Forelimb muscle (tissue), 1 donor: Measurements from ENCODE around the gene CASP2. TPM values are rescaled to one million over a fixed set of nuclear protein-coding genes. Genes with fewer than 3 reads are reported as not detected.
A peak's percentile ranks its signal among the peaks of the same experiment; 100 is the strongest.
"Not testable (repeated sequence)": the region's sequence is repeated elsewhere in the genome, so short reads cannot be mapped to it uniquely, and the experiment has no call there.

ENCODE experiments used
- DNase-seq: peaks from one replicate; pipeline ENCODE4 v3.0.0-alpha.2; 2013; ENCODE audit warnings: low read depth
- polyA plus RNA-seq: library from polyadenylated mRNA; unstranded; fragments of 120-200 nt; gene quantifications from one replicate; pipeline ENCODE4 v1.2.1, GENCODE V29; 2013; ENCODE audit not compliant: insufficient read length

Gene CASP2
- polyA plus RNA-seq, 1 donor, result 20.3 TPM

DNA sequence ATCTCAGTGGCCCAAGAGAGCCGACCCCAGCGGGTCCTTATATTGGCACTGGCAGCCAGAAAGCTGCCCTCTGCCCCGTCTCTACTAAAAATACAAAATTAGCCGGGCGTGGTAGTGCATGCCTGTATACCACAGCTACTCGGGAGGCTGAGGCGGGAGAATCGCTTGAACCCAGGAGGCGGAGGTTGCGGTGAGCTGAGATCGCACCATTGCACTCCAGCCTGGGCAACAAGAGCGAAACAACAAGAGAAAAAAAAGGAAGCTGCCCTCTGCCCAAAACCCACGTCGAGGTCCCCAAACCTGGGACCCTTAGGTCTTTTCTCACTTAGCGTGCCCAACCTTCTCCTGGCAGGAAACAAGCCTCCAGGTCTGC is 24.0 kb upstream of the CASP2 start:
- DNase-seq, result not testable (repeated sequence)

DNA sequence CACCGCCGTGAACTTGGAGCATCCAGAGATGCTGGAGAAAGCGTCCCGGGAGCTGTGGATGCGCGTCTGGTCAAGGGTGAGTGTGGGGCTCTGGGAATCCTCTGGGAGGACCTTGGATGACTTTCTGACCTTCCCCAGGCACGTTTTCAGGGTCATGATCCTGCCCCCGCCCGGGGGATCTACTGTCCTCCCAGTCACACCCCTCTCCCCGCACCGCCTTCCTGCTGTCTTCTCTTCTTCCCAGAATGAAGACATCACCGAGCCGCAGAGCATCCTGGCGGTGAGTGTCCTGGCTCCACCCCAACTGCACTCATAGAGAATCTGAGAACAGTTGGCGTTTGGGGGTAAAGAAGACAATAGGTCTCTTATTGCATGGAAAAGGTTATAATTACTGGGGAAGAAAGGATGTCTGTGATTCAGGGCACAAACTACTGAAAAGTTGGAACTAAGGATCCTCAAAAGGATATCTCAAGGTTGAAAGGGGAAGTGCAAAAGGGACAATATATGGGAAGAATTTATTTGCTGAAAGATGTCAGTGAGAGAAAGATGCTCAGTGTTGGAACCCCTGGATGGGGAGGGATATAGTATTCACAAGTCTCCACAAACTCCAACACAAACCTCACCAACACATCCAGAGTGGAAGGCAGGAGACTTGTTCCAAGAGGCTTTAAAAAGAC is 23.0 kb upstream of the CASP2 start:
- no peak for DNase-seq

DNA sequence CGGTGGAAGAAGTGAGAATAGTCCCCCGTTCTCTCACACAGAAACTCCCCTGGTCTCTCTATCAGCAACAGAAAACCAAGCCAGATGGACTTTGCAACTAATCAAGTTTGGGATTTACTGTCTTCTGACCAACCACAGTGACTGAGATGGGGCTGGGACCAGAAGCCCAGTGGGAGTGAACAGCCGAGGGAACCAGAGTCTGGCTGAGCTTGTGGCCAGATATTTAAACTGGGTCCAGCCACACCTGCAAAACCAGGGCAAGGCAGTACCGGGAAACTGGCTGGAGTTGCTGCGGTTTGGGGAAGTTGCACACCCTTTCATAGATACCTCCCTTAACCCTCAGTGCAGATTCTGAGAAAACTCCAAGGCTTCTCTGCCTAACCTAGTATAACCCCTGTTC is 18.9 kb upstream of the CASP2 start:
- DNase-seq, result no peak

DNA sequence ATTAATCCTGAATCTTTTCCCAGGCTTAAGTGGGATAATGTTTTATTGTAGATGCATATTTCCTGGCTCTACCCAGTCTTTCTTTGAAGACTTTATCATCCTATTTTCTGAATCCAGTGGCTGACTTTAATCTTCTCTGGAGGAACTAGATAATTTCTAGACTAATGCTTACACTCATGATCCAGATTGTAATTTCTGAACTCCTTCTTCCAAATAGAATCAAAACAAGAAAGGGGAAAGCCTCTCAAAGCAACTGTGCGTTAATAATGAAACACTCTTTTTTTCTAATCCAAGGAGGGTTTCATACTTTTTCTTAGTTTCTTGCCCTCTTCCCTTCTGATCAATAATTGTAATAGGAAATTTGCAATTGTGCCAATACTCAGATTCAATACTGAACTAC is 16.9 kb upstream of the CASP2 start:
- no peak for DNase-seq

DNA sequence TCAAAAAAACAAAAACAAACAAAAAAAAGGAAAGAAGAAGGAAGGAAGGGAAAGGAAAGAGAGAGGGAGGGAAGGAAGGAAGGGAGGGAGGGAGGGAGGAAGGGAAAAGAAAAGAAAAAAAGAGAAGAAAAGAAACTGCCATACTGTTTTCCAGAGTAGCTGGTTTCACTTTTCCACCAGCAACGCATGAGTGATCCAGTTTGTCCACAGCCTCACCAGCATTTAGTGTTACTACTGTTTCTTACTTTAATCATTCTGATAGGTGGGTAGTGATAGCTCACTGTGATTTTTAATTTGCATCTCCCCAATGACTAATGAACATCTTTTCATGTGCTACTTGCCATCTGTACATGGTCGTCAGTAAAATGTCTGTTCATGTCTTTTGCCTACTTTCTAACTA is 15.3 kb upstream of the CASP2 start:
- DNase-seq, result no peak

DNA sequence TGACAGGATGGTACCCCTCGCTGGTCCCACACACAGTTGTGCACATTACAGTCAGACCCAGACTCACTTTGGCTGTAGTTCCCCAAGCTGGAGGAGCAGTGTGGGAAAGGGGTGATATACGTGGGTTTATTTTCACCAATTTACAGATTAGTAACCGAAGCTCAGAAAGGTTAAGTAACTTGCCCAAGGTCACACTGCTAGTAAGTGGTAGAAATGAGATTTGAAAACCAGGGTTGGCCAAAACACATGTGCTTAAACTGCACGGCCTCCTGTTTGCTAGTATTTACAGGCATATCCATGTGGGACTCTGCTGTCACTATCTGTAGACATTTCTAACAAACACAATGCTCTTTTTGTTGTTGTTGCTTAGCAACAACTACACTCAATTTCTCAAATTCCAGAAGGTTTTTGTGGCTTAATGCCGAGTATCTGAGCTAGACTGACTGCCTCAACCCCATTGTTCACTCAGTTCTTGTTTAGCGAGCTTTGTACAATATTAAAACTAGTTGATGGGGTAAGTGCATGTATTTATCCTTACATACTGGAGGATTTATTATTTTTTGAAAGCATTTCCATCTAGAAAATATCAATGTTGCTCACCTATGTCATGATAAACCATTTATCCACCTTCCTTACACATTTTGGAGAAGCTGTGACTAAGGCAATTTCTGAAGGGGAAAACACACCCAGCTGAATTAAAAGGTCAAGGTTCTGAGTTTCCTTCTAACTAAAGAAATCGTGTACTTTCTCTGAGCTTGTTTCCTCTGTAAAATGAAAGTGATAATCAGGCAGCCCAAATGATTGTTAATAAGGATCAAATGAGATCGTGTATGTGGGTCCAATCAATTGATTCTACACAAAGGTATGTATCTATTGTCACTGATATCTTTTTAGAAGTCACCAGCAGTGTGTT is 8.7 kb upstream of the CASP2 start:
- peak; percentile 83 for DNase-seq

DNA sequence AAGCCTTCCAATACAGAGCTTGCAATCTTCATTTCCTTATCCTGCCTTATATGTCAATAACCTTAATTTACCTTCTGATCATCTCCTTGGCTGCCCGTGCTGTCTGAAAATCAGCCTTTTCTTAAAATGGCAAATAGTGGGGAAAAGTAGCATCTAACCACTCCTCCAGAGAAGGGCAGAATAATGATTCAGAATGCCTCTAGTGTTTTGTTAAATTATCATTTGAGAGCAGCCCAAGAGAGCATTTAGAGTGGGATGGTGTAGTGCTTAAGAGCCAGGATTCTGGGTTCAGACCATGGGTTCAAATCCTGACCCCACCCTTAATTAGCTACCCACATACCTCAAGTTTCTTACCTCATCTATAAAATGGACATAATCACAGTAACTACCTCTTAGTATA is 8.0 kb upstream of the CASP2 start:
- DNase-seq, result no peak

DNA sequence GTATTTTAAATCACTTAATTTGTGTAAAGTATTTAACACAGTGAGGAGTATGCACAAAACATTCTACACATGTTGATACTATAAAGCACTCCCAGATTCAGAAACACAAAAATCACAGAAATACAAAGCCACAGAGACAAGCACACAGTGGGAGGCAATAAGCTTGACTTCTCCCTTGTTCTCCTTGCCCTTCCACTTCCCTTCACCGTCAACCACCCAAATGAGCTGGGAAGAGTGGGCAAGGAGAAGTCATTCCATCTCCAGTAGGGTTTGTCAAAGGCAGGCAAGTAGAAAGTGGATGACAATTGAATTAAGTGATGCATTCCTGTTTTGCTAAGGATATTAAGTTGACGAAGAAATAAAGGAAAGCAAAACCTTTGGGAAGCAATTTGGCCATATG is 7.6 kb upstream of the CASP2 start:
- no peak for DNase-seq

DNA sequence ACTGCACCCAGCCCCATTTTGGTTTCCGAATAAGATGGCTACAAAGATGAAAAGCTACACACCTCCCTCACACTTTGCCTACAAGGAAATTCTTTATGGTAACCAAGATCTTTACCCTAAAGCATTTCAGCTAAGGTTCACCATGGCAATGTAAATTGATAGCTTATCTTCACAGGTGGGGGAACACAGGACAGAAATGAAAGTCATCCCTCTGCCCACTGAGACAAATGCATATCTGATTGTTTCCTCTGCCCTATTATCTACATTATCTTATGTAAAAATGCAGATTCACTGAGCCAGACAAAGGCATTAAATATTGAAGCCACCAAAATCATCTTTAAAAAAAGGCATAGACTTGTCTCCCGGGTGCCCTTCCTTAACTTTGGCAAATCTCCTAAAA is 6.6 kb upstream of the CASP2 start:
- DNase-seq, result no peak

DNA sequence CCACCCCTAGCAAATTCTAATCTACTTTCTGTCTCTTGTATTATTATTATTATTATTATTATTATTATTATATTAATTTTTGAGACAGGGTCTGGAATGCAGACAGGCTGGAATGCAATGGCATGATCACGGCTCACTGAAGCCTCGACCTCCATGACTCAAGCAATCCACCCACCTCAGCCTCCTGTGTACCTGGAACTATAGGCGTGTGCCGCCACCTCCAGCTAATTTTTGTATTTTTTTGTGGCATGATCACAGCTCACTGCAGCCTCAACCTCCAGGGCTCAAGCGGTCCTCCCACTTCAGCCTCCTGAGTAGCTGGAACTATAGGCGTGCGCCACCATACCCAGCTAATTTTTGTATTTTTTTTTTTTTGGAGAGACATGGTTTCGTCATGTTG is 6.0 kb upstream of the CASP2 start:
- DNase-seq, result no peak

DNA sequence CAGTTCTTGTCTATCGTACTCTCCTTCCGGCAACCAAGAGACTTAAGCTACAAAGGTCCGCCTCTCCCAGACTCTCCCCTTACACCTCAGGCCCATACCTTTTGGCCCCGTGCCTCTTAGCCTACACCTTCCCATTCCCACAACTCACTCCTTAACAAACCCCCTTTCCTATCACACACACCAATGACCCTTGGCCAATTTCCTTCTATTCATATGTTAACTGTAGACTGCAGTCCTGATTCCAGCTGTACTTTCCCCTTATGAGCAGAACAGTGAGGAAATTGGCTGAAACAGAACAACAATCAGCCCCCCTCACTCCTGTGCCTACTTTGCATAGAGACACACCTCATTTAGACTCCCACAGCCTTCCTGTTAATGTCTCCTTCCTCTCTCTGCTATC is 4.8 kb upstream of the CASP2 start:
- DNase-seq, result no peak

DNA sequence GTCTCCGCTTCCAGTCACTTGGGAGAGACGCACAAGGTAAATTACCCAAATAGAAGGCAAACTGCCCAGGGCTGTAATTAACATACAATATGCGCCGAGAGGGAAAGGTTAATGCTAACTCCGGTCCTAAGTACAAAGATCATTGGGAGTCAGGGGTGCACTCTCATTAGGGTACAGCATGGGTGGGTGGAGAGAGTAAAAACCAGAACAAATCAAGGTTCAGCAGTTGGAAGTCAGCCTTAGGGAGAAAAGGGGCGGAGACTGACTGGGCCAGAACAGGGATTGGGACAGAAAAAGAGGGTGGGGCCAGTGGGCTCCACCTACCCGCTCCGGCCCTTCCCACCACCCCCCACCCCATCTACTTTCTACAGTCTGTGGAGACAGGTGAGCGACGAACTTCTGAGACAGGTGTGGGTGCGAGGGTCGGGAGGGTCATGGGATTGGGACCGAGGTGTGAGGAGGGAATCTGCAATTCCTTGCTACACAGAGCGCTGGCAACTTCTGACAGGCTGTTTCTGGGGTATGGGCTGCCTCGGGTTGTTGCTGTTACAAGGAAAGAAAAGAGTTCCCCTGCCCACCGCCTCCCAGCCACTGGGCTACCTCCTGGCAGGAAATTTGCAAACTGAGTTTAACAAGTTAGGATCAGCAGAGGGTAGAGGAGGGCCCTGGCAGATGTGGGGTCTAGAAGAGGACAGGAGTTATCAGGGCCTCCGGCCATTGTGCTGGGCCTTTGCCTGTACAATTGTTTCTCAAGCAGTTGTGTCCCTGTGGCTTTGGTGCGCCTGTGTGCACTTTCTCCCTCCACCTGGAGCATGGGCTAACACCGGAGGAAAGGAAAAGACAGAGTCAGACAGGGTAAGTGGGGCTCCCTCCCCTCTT is 3.3 kb upstream of the CASP2 start, which contains the start of gene TMEM139:
Gene TMEM139, plus strand, starts transcription at position 368 of the 879 bp plus-strand sequence. CDS start 1,000 bp downstream, outside the sequence.
- no peak for DNase-seq

DNA sequence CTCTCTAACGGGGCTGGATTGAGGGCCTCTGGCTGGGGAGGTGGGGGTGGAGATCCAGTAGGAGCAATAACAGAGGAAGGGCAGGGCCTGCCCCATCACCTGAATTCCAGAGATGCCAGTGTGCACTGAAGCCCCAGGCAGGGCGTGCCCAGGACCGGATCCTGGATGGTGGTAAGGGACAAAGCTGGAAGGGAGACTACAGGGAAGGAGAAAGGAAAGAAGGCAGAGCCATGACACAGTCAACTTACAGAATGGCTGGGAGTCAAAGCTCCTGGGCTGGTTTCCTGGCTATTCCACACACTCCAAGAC is 2.7 kb upstream of the CASP2 start:
- no peak for DNase-seq

DNA sequence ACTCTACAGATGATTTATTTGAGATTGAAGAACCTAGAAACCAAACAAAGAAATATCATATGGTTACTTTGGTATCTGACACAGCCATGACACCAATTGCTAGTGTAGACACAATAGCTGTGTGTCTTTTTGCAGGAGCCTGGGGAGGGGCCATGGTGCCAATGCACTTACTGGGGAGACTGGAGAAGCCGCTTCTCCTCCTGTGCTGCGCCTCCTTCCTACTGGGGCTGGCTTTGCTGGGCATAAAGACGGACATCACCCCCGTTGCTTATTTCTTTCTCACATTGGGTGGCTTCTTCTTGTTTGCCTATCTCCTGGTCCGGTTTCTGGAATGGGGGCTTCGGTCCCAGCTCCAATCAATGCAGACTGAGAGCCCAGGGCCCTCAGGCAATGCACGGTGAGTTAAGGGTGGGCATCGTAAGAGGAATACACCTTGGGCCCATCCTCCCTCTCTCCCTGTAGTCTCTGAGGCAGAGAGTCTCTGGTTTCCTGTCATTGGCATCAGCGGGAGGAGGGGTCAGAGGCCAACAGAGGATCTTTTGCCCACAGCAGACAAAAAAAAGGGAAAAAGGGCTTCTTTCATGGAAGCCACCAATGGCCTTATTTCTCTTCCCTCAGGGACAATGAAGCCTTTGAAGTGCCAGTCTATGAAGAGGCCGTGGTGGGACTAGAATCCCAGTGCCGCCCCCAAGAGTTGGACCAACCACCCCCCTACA is 2.2 kb upstream of the CASP2 start:
- no peak for DNase-seq

DNA sequence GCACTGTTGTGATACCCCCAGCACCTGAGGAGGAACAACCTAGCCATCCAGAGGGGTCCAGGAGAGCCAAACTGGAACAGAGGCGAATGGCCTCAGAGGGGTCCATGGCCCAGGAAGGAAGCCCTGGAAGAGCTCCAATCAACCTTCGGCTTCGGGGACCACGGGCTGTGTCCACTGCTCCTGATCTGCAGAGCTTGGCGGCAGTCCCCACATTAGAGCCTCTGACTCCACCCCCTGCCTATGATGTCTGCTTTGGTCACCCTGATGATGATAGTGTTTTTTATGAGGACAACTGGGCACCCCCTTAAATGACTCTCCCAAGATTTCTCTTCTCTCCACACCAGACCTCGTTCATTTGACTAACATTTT is 1.6 kb upstream of the CASP2 start:
- no peak for DNase-seq

DNA sequence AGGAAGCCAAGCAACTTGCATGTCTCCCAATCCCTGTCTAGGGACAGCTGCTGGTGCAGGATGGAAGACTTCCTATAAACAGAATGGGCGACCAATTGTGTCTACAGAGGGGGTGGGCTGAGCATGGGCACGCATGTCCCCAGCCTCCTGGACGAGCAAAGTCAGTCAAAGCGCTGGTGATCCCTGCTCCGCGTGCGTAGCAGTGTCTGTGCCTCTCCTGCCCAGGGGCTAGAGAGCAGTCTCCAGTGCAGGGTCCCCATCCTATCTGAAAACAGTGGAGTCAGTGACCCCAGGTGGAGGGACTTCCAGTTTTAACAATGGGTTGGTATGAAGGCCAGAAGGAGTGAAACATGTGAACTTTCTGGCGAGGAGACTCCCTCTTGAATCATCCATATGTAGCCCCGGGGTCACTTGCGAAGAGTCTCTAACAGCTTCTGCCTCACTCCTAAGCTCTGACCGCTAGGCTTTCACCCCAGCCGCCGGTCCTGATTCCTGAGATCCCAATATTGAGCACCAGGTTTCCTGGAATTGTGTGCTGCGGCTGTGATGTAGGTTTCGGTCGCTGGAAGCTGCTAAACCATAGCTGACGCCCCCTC is 714 bp upstream of the CASP2 start:
- no peak for DNase-seq

DNA sequence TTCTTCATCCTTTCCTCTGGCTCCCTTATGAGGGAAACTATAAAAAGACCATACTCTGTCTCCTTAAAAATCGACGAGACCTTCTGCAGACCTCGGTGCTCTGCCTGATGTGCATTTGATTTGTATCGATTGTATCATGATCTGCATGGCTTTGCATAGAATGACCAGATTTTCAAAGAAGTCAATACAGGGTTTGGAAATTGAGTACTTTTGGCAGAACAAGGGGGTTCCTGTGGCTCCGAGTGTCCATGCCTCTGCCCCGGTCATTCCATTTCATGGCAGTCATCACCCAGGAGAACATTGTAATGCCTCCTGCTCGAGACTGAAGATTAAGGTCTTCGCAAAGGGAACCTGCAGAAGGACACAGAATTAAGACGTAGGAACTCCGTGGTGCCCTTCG is 685 bp downstream of the CASP2 start:
- DNase-seq, result no peak

DNA sequence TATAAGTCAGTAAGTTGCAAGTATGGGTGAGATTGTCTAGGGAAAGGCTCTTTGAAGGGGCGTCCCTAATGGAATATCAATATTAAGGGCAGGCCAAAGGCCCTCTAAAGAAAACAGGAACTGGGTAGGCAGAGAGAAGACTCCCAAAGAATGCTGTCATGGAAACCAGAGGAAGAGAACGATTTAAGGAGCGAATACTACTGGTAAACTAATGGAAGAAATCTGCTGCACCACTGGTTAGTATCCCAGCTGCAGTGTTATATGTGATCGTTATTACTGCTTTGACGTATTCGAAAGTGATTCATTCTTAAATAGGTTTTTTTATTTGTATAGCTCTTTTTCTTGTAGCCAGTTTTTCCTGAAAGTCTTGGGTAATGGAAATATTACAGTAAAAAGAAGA is 1.3 kb downstream of the CASP2 start:
- DNase-seq, result no peak

DNA sequence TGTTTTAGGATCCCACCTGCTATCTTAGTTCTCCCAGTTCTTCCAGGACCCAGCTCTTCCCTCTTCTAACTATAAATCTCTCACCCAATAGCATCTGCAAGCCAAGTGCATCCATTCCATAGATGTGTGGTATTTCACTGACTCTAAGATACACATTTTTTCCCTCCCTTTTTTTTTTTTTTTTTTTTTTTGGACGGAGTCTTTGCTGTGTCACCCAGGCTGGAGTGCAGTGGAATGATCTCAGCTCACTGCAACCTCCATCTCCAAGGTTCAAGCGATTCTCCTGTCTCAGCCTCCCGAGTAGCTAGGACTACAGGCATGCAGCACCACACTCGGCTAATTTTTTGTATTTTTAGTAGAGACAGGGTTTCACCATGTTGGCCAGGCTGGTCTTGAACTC is 1.7 kb downstream of the CASP2 start:
- DNase-seq, result not testable (repeated sequence)

DNA sequence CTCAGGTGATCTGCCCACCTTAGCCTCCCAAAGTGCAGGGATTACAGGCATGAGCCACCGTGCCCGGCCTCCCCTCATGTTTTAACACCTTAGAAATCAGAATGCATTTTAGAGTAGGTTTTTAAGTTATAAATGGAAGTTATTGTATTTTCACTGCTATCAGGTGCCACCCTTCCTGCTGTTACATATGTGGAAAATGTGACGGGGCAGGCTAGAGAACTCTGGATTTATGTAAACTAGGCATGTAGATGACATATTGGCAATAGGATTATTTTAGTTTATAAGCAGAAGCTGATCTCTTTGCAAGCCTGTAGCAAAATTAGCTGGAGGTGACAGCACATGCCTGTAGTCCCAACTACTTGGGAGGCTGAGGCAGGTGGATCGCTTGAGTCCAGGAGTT is 2.1 kb downstream of the CASP2 start:
- DNase-seq, result no peak

DNA sequence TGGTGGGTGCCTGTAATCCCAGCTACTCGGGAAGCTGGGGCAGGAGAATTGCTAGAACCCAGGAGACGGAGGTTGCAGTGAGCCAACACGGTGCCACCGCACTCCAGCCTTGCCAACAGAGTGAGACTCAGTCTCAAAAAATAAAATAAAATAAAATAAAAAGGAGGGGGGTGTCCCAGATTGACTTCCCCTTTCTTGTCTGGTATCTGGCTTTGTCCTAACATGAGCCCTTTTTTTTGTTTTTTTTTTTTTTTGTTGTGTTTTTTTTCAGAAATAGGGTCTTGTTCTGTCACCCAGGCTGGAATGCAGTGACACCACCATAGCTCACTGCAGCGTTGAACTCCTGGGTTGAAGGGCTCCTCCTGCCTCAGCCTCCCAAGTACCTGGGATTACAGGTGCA is 4.7 kb downstream of the CASP2 start:
- DNase-seq, result no peak
